H9 (cell line): ENCODE data around the gene FNDC3B. TPM values are rescaled to one million over a fixed set of nuclear protein-coding genes. Genes with fewer than 3 reads are reported as not detected.

Experiments
- DNase-seq: peaks from one replicate; pipeline ENCODE4 v3.0.0-alpha.2; 2017
- H2AFZ ChIP-seq: one replicate; pipeline ENCODE4 v1.6.1; 2013; ENCODE audit warnings: mild to moderate bottlenecking, low read length, control low read depth, moderate library complexity
- H2AK5ac ChIP-seq: 2 replicates; pipeline ENCODE4 v1.6.1; 2013; ENCODE audit warnings: low read length, control low read depth, mixed read lengths; ENCODE audit not compliant: insufficient read length
- H2BK120ac ChIP-seq: one replicate; pipeline ENCODE4 v1.6.1; 2013; ENCODE audit warnings: low read depth, mild to moderate bottlenecking, low read length, control low read depth, inconsistent platforms; ENCODE audit not compliant: poor library complexity, severe bottlenecking
- H2BK12ac ChIP-seq: 2 replicates; pipeline ENCODE4 v1.6.1; 2013; ENCODE audit warnings: low read length, control low read depth, mixed read lengths, low read depth; ENCODE audit not compliant: insufficient read length
- H2BK15ac ChIP-seq: 2 replicates; pipeline ENCODE4 v1.6.1; 2013; ENCODE audit warnings: low read depth, low read length, control low read depth
- H2BK20ac ChIP-seq: one replicate; pipeline ENCODE4 v1.6.1; 2013; ENCODE audit warnings: low read depth, mild to moderate bottlenecking, low read length, control low read depth, inconsistent platforms; ENCODE audit not compliant: poor library complexity, severe bottlenecking
- H2BK5ac ChIP-seq: 2 replicates; pipeline ENCODE4 v1.6.1; 2013; ENCODE audit warnings: low read length, control low read depth, mixed read lengths; ENCODE audit not compliant: insufficient read length
- H3K14ac ChIP-seq: 2 replicates; pipeline ENCODE4 v1.6.1; 2013; ENCODE audit warnings: low read length, control low read depth; ENCODE audit not compliant: insufficient read depth
- H3K18ac ChIP-seq: 2 replicates; pipeline ENCODE4 v1.6.1; 2013; ENCODE audit warnings: low read depth, mild to moderate bottlenecking, mixed read lengths, low read length, control low read depth; ENCODE audit not compliant: insufficient read length
- H3K23ac ChIP-seq: 2 replicates; pipeline ENCODE4 v1.6.1; 2013; ENCODE audit warnings: low read length, control low read depth, mixed read lengths, low read depth; ENCODE audit not compliant: insufficient read length
- H3K23me2 ChIP-seq: 2 replicates; pipeline ENCODE4 v1.6.1; 2013; ENCODE audit warnings: low read depth, mild to moderate bottlenecking, mixed read lengths, low read length, control low read depth; ENCODE audit not compliant: insufficient read length, poor library complexity, severe bottlenecking
- H3K27ac ChIP-seq: 2 replicates; pipeline ENCODE4 v1.5.1; 2013; ENCODE audit warnings: low read length, control low read depth, mixed read lengths, low read depth; ENCODE audit not compliant: insufficient read length
- H3K27me3 ChIP-seq: 2 replicates; pipeline ENCODE4 v1.6.1; 2013; ENCODE audit warnings: low read length, control low read depth, inconsistent platforms; ENCODE audit not compliant: insufficient read depth
- H3K4ac ChIP-seq: 2 replicates; pipeline ENCODE4 v1.6.1; 2013; ENCODE audit warnings: low read depth, mild to moderate bottlenecking, control low read depth, inconsistent platforms, low read length, moderate library complexity
- H3K4me1 ChIP-seq: 2 replicates; pipeline ENCODE4 v1.6.1; 2013; ENCODE audit warnings: low read length, control low read depth, inconsistent platforms; ENCODE audit not compliant: insufficient read depth
- H3K4me2 ChIP-seq: 2 replicates; pipeline ENCODE4 v1.6.1; 2013; ENCODE audit warnings: low read length, control low read depth, mixed read lengths; ENCODE audit not compliant: insufficient read length, insufficient read depth
- H3K56ac ChIP-seq: 2 replicates; pipeline ENCODE4 v1.6.1; 2013; ENCODE audit warnings: low read depth, mild to moderate bottlenecking, mixed read lengths, low read length, control low read depth; ENCODE audit not compliant: insufficient read length
- H3K79me1 ChIP-seq: 2 replicates; pipeline ENCODE4 v1.6.1; 2013; ENCODE audit warnings: low read depth, mild to moderate bottlenecking, moderate library complexity, low read length, control low read depth, inconsistent platforms; ENCODE audit not compliant: insufficient read depth, poor library complexity, severe bottlenecking
- H3K79me2 ChIP-seq: 2 replicates; pipeline ENCODE4 v1.6.1; 2013; ENCODE audit warnings: low read length, control low read depth, inconsistent platforms; ENCODE audit not compliant: insufficient read depth
- H3K9ac ChIP-seq: 2 replicates; pipeline ENCODE4 v1.6.1; 2013; ENCODE audit warnings: low read length, control low read depth, mixed read lengths; ENCODE audit not compliant: insufficient read length; ENCODE audit errors: extremely low read depth
- H3K9me3 ChIP-seq: one replicate; pipeline ENCODE4 v1.6.1; 2013; ENCODE audit warnings: low read depth, low read length, inconsistent platforms; ENCODE audit not compliant: control insufficient read depth
- H3T11ph ChIP-seq: one replicate; pipeline ENCODE4 v1.6.1; 2013; ENCODE audit warnings: mild to moderate bottlenecking, low read length, control low read depth, inconsistent platforms
- H4K20me1 ChIP-seq: one replicate; pipeline ENCODE4 v1.6.1; 2013; ENCODE audit not compliant: control insufficient read depth, insufficient read length, insufficient read depth
- H4K5ac ChIP-seq: 2 replicates; pipeline ENCODE4 v1.6.1; 2013; ENCODE audit warnings: low read depth, mild to moderate bottlenecking, mixed read lengths, low read length, control low read depth; ENCODE audit not compliant: insufficient read length
- H4K8ac ChIP-seq: replicated peaks from 2 replicates; pipeline ENCODE4 v1.6.1; 2013; ENCODE audit warnings: low read length, control low read depth, mixed read lengths, low read depth; ENCODE audit not compliant: insufficient read length
- H4K91ac ChIP-seq: 2 replicates; pipeline ENCODE4 v1.6.1; 2013; ENCODE audit warnings: low read depth, mild to moderate bottlenecking, moderate library complexity, mixed read lengths, low read length, control low read depth; ENCODE audit not compliant: insufficient read length
- H3K27ac Mint-ChIP-seq, 3 experiments: 2 replicates in 2 of 3; 3 replicates in 1 of 3; pipeline ENCODE4 v1.8.0; 2020 to 2021; ENCODE audit warnings: mixed read lengths in 3 of 3, mild to moderate bottlenecking in 1 of 3, moderate library complexity in 1 of 3
- H3K27me3 Mint-ChIP-seq: 2 replicates; pipeline ENCODE4 v1.8.0; 2021; ENCODE audit warnings: low read depth, mild to moderate bottlenecking, moderate library complexity, mixed read lengths
- H3K36me3 Mint-ChIP-seq, 3 experiments: 2 replicates in 2 of 3; 3 replicates in 1 of 3; pipeline ENCODE4 v1.8.0; 2020 to 2021; ENCODE audit warnings: low read depth in 3 of 3, mixed read lengths in 3 of 3; ENCODE audit not compliant: insufficient read depth in 1 of 3
- H3K4me1 Mint-ChIP-seq, 2 experiments: 2 replicates each; pipeline ENCODE4 v1.8.0; 2020; ENCODE audit warnings: mixed read lengths in 2 of 2
- H3K4me3 Mint-ChIP-seq, 2 experiments: 2 replicates in 1 of 2; 3 replicates in 1 of 2; pipeline ENCODE4 v1.8.0; 2020 to 2021; ENCODE audit warnings: mild to moderate bottlenecking in 2 of 2, mixed read lengths in 2 of 2, moderate library complexity in 1 of 2
- H3K9me3 Mint-ChIP-seq, 2 experiments: 2 replicates in 1 of 2; 3 replicates in 1 of 2; pipeline ENCODE4 v1.8.0; 2020; ENCODE audit warnings: mild to moderate bottlenecking in 2 of 2, mixed read lengths in 2 of 2, moderate library complexity in 1 of 2
- WGBS: extraction: QIAGEN DNeasy Blood & Tissue Kit; methylation state at CpG from one replicate; pipeline ENCODE4 v1.1.7; 2013; ENCODE audit warnings: missing lambda C conversion rate, low lambda C conversion rate, mixed read lengths; ENCODE audit not compliant: insufficient read length; ENCODE audit errors: extremely low coverage; 5-methylcytosine and 5-hydroxymethylcytosine counted together
- total RNA-seq: library from RNA; stranded (reverse); gene quantifications from 2 replicates; pipeline ENCODE4 v1.2.1, GENCODE V29; 2021
- TF ChIP-seq, protein P1 (sequence below): fragments of 200-600 bp; sonication (generic); conservative IDR thresholded peaks from 3 replicates; pipeline ENCODE4 v1.8.0; 2021; ENCODE audit warnings: antibody characterized with exemption, mild to moderate bottlenecking

Gene FNDC3B
- total RNA-seq, 1 experiment from 2014 or later = 43.8 TPM

DNA sequence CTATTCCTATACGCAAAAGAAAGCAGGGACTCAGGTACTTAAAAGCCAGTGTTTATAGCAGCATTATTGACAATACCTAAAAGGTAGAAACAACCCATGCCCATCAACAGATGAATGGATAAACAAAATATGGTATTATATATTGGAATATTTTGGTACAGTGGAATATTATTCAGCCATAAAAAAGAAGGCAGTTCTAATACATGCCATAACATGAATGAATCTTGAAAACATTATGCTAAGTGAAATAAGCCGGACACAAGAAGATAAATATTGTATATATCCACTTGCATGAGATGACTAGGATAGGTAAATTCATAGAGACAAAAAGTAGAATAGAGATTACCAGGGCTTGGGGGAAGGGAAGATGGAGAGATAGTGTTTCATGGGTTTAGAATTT lies 9.2 kb downstream of the FNDC3B start:
- H3K4me1 ChIP-seq = peaks cover 6% of the 10 kb centered on the region; the same call in 1 of the 2 replicates

More for the DNA sequence above, 9.2 kb downstream of the FNDC3B start:
- no peak overlapping the region for H2AK5ac ChIP-seq
- H3K14ac ChIP-seq = no peak overlapping the region
- H3T11ph ChIP-seq = no peak overlapping the region
- peaks cover 19% of the 10 kb centered on the region; the same call in 1 of the 2 replicates for H3K79me2 ChIP-seq
- no peaks in the 10 kb centered on the region for H3K27me3 ChIP-seq
- WGBS = no CpG with 5 or more reads among the region's 2 CpGs
- H3K9me3 Mint-ChIP-seq = no peaks in the 10 kb centered on the region
- H4K8ac ChIP-seq = no peak overlapping the region
- no peak overlapping the region for H2BK12ac ChIP-seq
- no peak overlapping the region for H4K5ac ChIP-seq
- H3K4me1 Mint-ChIP-seq = peaks cover 33 to 37% of the 10 kb centered on the region in 2 experiments
- no peak overlapping the region for H2BK20ac ChIP-seq
- H2AFZ ChIP-seq = no peak overlapping the region
- H3K23ac ChIP-seq = no peak overlapping the region
- no peak for DNase-seq
- TF ChIP-seq, protein P1, sequence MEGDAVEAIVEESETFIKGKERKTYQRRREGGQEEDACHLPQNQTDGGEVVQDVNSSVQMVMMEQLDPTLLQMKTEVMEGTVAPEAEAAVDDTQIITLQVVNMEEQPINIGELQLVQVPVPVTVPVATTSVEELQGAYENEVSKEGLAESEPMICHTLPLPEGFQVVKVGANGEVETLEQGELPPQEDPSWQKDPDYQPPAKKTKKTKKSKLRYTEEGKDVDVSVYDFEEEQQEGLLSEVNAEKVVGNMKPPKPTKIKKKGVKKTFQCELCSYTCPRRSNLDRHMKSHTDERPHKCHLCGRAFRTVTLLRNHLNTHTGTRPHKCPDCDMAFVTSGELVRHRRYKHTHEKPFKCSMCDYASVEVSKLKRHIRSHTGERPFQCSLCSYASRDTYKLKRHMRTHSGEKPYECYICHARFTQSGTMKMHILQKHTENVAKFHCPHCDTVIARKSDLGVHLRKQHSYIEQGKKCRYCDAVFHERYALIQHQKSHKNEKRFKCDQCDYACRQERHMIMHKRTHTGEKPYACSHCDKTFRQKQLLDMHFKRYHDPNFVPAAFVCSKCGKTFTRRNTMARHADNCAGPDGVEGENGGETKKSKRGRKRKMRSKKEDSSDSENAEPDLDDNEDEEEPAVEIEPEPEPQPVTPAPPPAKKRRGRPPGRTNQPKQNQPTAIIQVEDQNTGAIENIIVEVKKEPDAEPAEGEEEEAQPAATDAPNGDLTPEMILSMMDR = no peak
- no peak overlapping the region for H3K56ac ChIP-seq
- H3K27ac ChIP-seq = no peak overlapping the region
- H3K4me2 ChIP-seq = no peak overlapping the region
- H2BK120ac ChIP-seq = no peak overlapping the region
- H3K9ac ChIP-seq = no peak overlapping the region
- no peak overlapping the region for H3K18ac ChIP-seq
- H2BK5ac ChIP-seq = no peak overlapping the region
- no peak overlapping the region for H3K27ac Mint-ChIP-seq
- peaks cover 12 to 37% (median 28%) of the 10 kb centered on the region in 3 experiments; a peak in 6 of 7 replicates for H3K36me3 Mint-ChIP-seq
- H3K79me1 ChIP-seq = peaks cover 4% of the 10 kb centered on the region
- no peaks in the 10 kb centered on the region for H3K9me3 ChIP-seq
- H4K91ac ChIP-seq = no peak overlapping the region
- H2BK15ac ChIP-seq = no peak overlapping the region
- H3K4me3 Mint-ChIP-seq = no peak overlapping the region
- H3K4ac ChIP-seq = no peak overlapping the region
- H3K27me3 Mint-ChIP-seq = no peaks in the 10 kb centered on the region
- H3K23me2 ChIP-seq = no peaks in the 10 kb centered on the region
- no peaks in the 10 kb centered on the region for H4K20me1 ChIP-seq
